PC-9 (cell line): Measurements from ENCODE around the gene INO80E.

ENCODE experiments used
- EZH2 ChIP-seq: fragments of 200-600 bp; sonication (generic); IDR thresholded peaks from 2 replicates; pipeline ENCODE4 v1.8.0; 2017; ENCODE audit warnings: antibody characterized with exemption, low read depth
- TF ChIP-seq, protein P1 (sequence below): fragments of 200-600 bp; sonication (generic); conservative IDR thresholded peaks from 2 replicates; pipeline ENCODE4 v1.6.1; 2017; ENCODE audit warnings: mixed run types, antibody characterized with exemption, mild to moderate bottlenecking, moderate library complexity

DNA sequence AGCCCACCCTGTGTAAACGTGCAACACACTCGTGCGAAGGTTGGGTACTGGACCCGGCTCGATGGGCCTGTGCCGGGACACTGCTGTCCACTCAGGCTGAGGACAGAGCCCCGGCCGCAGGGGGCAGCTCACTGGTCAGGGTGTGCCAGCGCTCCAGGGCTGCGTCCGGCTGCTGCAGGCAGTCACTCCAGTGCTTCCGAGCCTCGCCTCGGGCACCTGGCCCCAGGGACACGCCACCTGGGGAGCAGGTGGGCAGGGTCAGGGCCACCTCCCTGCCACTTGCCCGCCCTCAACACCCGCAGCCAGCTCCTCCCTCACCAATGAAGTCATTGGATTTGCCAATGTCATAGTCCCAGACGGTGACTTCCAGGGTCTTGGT lies 10.0 kb downstream of the INO80E start:
- TF ChIP-seq, protein P1, sequence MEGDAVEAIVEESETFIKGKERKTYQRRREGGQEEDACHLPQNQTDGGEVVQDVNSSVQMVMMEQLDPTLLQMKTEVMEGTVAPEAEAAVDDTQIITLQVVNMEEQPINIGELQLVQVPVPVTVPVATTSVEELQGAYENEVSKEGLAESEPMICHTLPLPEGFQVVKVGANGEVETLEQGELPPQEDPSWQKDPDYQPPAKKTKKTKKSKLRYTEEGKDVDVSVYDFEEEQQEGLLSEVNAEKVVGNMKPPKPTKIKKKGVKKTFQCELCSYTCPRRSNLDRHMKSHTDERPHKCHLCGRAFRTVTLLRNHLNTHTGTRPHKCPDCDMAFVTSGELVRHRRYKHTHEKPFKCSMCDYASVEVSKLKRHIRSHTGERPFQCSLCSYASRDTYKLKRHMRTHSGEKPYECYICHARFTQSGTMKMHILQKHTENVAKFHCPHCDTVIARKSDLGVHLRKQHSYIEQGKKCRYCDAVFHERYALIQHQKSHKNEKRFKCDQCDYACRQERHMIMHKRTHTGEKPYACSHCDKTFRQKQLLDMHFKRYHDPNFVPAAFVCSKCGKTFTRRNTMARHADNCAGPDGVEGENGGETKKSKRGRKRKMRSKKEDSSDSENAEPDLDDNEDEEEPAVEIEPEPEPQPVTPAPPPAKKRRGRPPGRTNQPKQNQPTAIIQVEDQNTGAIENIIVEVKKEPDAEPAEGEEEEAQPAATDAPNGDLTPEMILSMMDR = no peak
- TF ChIP-seq EZH2 = no peak
